ENCODE measurements around the gene RAB11FIP4. TPM values are rescaled to one million over a fixed set of nuclear protein-coding genes. Genes with fewer than 3 reads are reported as not detected.

The RAB11FIP4 gene
- total and polyA plus RNA-seq, 7 donors: 0.66 to 32.5 (median 1.8) TPM

DNA sequence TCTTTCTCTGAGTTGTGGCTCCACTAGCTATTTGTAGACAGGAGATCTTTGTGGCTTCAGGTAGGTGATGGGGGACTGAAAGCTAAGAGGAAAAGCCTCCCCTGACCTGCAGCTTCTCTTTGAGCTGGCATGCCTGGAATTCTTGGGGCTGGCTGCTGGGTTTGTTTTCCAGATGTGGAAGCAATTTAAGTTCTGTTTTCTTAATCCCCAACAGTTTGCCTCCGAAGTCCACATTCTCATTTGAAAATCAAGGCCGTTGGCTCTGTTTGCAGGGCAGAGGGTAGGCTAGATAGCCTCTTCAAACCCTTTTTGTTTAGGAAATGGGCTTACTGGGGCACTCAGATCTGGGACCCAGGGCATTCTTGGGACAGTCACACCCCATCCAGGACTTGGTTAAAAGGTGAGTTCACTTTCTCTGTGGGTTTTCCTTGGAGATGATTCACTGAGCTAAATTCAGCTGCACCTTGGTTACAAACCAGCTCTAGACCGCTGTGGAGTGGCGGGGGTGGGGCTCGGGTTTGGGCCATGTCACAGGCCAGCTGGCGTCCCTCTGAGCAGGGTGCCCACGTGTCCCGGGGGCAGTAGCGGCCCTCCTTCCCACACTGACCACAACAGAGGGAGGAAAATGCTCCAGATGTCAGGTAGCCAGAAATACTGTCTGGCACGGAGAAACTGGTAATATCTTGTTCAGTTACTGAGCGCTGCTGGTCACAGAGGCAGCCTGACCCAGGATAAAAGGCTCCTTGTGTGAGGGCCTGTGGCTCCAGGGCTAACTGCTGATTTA is 108.5 kb downstream of the RAB11FIP4 start:
- Histone ChIP-seq H3K9me3 (no peaks in the 10 kb centered on the region), H3K27ac (no peak overlapping the region), H3K27me3 (peaks cover 0 to 8% (median 0%) of the 10 kb centered on the region in 3 donors), H3K4me3 (no peak overlapping the region), H3K36me3 (no peaks in the 10 kb centered on the region), H3K4me1 (peaks cover 0 to 6% (median 2%) of the 10 kb centered on the region in 4 donors)
- no peak for TF ChIP-seq POLR2A (IDR thresholded peaks at IDR 0.05)
- no peak for TF ChIP-seq EP300 (IDR thresholded peaks at IDR 0.05)
- intact Hi-C loops (cut with DNase I): no loop called here
- no peak for DNase-seq
- 55 to 80% methylated on average over 11 of the region's 11 CpGs for WGBS, 2 donors

DNA sequence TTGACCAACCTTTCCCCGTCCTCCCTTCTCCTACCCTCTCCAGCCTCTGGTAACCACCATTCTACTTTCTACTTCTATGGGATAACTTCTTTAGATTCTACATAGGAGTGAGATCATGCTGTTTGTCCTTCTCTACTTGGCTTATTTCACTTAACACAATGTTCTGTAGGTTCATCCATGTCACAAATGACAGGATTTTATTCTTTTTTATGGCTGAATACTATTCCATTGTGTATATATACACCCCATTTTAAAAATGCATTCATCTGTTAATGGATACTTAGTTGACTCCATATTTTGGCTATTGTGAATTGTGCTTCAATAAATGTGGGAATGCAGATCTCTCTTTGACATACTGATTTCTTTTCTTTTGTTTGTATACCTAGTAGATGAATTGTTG is 115.0 kb downstream of the RAB11FIP4 start:
- no peak overlapping the region for H3K4me3 ChIP-seq
- H3K36me3 ChIP-seq: no peaks in the 10 kb centered on the region
- TF ChIP-seq, protein P1, sequence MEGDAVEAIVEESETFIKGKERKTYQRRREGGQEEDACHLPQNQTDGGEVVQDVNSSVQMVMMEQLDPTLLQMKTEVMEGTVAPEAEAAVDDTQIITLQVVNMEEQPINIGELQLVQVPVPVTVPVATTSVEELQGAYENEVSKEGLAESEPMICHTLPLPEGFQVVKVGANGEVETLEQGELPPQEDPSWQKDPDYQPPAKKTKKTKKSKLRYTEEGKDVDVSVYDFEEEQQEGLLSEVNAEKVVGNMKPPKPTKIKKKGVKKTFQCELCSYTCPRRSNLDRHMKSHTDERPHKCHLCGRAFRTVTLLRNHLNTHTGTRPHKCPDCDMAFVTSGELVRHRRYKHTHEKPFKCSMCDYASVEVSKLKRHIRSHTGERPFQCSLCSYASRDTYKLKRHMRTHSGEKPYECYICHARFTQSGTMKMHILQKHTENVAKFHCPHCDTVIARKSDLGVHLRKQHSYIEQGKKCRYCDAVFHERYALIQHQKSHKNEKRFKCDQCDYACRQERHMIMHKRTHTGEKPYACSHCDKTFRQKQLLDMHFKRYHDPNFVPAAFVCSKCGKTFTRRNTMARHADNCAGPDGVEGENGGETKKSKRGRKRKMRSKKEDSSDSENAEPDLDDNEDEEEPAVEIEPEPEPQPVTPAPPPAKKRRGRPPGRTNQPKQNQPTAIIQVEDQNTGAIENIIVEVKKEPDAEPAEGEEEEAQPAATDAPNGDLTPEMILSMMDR (IDR thresholded peaks at IDR 0.05): no peak
- no peak for TF ChIP-seq POLR2AphosphoS5 (IDR thresholded peaks at IDR 0.05)
- TF ChIP-seq POLR2A (IDR thresholded peaks at IDR 0.05): no peak
- no peak for TF ChIP-seq EP300 (IDR thresholded peaks at IDR 0.05)
- H3K4me1 ChIP-seq: no peaks in the 10 kb centered on the region
- intact Hi-C loops (cut with DNase I): no loop called here
- no peak for DNase-seq
- WGBS, 2 donors: 91 to 100% methylated on average over 1 of the region's 1 CpG
- no peaks in the 10 kb centered on the region for H3K9me3 ChIP-seq
- no peak overlapping the region for H3K27ac ChIP-seq
- no peaks in the 10 kb centered on the region for H3K27me3 ChIP-seq

DNA sequence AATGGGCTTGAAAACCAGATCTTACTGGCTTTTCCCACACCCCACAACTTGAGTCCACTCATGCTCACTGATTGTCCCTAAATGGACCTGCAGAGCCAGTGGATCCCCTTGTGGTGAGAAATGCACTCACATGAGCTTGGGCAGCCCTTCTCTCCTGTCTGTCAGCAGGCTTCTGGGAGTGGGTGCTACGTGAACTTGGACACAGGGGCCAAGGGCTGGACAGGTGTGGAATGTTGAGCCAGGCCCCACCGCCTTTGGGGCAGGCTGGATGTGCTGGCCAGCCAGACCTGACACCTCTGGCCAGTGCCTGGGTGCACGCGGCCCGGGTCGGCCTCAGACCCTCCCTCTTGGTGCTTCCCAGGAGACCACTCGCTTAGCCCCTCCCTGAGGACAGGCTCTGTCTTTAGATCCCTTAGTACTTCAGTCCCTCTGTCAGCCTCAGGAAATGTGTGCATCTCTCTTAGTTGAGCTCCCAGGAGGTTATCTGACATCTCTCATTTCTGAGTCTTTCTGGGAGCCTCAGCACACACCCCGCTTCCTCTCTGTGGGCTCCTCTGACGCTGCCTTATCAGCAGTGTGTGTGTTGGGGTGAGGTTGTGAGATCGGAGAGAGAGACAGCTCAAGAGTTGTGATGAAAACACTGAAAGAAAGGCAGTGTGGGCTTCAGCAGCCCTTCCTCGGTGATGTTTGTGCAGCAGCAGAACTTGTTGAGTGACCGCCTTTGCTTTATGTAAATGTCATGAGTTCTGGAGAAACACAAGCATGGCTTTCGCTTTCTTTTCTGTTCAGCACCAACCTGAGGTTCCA is 117.0 kb downstream of the RAB11FIP4 start:
- Histone ChIP-seq H3K27me3 (no peaks in the 10 kb centered on the region), H3K36me3 (no peaks in the 10 kb centered on the region), H3K27ac (no peak overlapping the region), H3K4me1 (no peaks in the 10 kb centered on the region), H3K4me3 (no peak overlapping the region), H3K9me3 (no peaks in the 10 kb centered on the region)
- TF ChIP-seq POLR2AphosphoS5 (IDR thresholded peaks at IDR 0.05) (no peak), EP300 (IDR thresholded peaks at IDR 0.05) (no peak), POLR2A (IDR thresholded peaks at IDR 0.05) (no peak)
- TF ChIP-seq, protein P1 (IDR thresholded peaks at IDR 0.05): no peak
- no peak for DNase-seq
- WGBS, 2 donors: 44 to 75% methylated on average over 13 of the region's 13 CpGs
- intact Hi-C loops (cut with DNase I): no loop called here

DNA sequence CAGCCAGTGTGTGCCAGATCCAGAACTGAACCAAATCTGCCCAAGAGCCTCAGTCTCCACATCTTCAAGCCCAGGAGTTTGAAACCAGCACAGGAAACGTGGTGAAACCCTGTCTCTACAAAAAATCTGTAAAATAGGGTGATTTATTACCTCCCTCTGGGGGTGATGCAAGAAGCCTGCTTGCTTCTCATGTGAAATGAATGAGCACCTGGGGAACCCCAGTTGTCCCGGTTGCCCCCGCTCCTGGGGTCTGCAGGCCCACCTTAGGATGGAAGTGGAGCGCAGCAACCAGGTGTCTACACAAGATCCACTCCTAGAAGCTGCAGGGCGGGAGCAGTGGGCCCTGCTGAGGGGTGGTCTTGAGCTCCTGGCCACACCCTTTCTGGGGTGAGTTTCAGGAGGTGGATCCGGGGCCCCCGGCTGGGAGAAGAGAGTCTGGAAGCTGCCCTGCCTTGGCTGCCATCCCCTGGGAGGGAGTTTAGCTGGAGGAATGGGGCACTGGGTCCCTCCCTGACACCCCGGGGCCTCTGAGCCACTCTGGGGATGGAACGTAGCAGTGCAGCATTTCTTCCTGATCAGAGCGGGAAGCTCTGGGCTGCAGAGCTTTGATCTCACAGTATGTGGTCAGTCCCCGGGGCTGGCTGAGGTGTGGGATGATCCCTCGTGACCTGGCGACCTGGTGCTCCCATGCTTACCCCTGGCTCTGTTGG is 117.8 kb downstream of the RAB11FIP4 start:
- Histone ChIP-seq H3K27me3 (no peaks in the 10 kb centered on the region), H3K4me1 (no peaks in the 10 kb centered on the region), H3K27ac (no peak overlapping the region), H3K9me3 (no peaks in the 10 kb centered on the region), H3K4me3 (no peak overlapping the region), H3K36me3 (no peaks in the 10 kb centered on the region)
- DNase-seq: no peak
- intact Hi-C loops (cut with DNase I): no loop called here
- 57 to 83% methylated on average over 13 of the region's 13 CpGs for WGBS, 2 donors
- TF ChIP-seq, protein P1 (IDR thresholded peaks at IDR 0.05): no peak
- TF ChIP-seq POLR2AphosphoS5 (IDR thresholded peaks at IDR 0.05) (no peak), EP300 (IDR thresholded peaks at IDR 0.05) (no peak), POLR2A (IDR thresholded peaks at IDR 0.05) (no peak)

DNA sequence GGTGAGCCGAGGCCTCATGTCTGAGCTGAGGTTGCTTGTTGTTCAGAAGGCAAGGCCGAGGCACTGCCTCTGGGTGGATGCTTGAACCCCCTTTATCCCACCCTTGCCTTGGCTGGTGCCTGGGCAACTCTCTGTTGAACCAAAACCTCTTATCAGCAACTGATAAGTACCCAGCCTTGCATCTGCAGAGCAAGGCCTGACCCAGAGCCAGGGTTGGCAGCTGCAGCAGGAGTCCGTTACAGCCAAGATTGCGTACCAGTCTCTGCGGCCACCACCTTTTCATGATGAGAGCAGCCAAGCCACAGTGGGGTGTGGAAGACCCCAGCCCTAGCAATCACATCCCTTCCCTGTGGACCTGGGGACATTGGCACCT is 118.3 kb downstream of the RAB11FIP4 start:
- TF ChIP-seq POLR2A (IDR thresholded peaks at IDR 0.05) (no peak), EP300 (IDR thresholded peaks at IDR 0.05) (no peak), POLR2AphosphoS5 (IDR thresholded peaks at IDR 0.05) (no peak)
- TF ChIP-seq, protein P1 (IDR thresholded peaks at IDR 0.05): no peak
- no peaks in the 10 kb centered on the region for H3K9me3 ChIP-seq
- intact Hi-C loops (cut with DNase I): no loop called here
- H3K27me3 ChIP-seq: no peaks in the 10 kb centered on the region
- H3K4me3 ChIP-seq: no peak overlapping the region
- H3K4me1 ChIP-seq: no peaks in the 10 kb centered on the region
- WGBS, 2 donors: 88 to 91% methylated on average over 5 of the region's 5 CpGs
- no peak overlapping the region for H3K27ac ChIP-seq
- no peaks in the 10 kb centered on the region for H3K36me3 ChIP-seq
- DNase-seq: no peak
